Activated CD4-positive, alpha-beta T cell treated with anti-CD3 and anti-CD28 coated beads, Interleukin-2, Interleukin-6, amounts not matched to agents 100 ng/mL and 50 ng/mL, durations not matched to agents 16 hours and 8 hours (primary cell): ENCODE data around the gene ZSWIM8.

Experiments
- DNase-seq: peaks from one replicate; pipeline ENCODE4 v3.0.0-alpha.2; 2020

The ZSWIM8 gene

DNA sequence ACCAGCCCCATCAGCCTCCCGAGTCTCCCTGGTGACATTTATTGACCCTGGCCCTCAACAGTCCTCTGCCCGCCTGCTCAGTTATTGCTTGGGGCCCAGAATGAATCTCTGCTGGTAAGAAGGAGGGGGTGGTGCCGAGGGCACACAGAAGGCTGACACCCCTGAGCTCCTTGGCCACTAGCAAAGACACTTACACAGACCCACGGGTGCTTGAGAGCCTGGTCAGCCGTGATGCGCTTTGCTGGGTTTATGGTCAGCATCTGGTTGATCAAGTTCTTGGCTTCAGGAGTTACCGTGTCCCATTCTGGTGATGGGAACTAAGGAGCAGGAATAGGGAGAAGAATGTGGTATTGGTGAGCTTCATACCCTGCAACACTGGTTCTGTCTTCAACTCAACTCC, 61.6 kb downstream of the ZSWIM8 start:
- DNase-seq: no peak

DNA sequence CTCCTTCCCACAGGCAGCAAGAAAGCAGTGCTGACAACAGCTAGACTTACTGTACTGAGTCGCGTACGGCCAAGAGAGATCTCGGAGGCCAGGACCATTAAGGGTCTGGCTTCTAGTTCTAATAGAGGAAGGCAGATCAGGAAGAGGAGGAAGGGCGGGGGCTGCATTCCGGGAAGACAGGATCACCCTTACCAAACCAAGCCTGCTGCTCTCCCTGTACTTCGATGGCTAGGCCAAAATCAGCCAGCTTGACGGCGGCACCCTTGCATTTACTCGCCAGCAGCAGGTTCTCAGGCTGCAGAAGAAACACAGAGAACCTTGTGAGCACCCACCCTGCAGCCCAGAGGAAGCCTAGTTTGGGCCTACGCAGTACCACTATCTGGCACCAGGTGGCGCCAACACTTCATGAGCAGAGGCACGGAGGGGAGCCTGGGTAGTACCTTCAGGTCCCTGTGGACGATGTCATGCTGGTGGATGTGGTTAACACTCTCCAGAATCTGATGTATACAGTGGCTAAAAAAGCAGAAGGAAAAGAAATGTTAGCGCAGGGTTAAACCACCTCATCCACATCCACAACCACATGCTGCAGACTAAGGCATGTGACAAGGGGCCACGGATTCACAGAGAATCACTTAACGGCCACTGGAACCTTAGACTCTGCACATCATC, 63.5 kb downstream of the ZSWIM8 start:
- DNase-seq: peak; percentile 95

DNA sequence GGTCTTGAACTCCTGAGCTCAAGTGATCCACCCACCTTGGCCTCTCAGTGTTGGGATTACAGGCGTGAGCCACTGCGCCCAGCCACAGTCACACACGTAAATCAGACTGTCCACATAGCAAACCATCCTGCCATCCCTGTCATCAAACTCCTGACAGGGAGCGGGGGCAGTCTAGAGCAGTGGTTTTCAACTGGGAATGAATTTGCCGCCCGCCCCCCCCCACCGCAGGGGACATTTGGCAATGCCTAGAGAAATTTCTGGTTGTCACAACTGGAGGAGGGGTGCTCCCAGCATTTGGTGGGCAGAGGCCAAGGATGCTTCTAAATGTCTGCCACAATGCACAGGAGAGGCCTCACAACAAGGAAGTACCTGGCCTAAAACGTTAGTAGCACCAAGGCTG, 64.8 kb downstream of the ZSWIM8 start:
- no peak for DNase-seq

DNA sequence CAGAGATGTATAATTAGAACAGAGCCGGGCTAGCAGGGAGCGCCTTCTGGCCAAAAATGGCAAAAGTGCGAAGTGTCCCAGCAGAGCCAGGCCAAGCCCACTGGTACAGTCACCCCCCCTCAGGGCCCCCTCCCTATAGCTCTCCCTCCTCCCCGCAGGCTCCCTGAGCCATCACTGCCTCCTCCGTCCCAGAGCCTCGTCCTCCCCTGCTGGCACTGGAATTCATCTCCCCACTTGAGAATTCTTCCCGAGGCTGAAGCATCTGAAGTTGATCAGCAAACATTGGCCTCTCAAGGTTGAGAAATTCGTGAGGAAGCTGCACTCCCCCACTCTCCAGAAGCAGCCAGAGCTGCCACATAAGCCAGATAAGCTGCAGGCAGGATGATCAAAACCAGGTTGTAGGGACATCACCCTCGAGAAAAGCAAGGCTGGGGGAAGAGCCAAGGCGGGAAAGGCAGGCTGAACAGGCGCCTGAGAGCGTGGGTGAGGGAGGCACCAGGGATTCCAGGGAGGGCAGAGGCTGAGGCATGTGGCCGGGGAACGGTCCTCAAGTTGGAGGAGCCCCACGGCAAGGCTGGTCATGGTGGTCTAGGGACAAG, 65.6 kb downstream of the ZSWIM8 start:
- DNase-seq: no peak
